Colonic mucosa (tissue), 4 donors: ENCODE measurements around the gene DGCR2. TPM values are rescaled to one million over a fixed set of nuclear protein-coding genes. Genes with fewer than 3 reads are reported as not detected.
"Not testable (repeated sequence)": the region's sequence is repeated elsewhere in the genome, so short reads cannot be mapped to it uniquely, and the experiment has no call there.

ENCODE experiments used
- DNase-seq: peaks from one replicate; pipeline ENCODE4 v3.0.0-alpha.2; 2020
- H3K27ac ChIP-seq: fragments of 200-600 bp; one replicate; pipeline ENCODE4 v1.8.0; 2021
- H3K27me3 ChIP-seq: fragments of 200-600 bp; one replicate; pipeline ENCODE4 v1.8.0; 2021
- H3K36me3 ChIP-seq: fragments of 200-600 bp; one replicate; pipeline ENCODE4 v1.8.0; 2021
- H3K4me1 ChIP-seq: fragments of 200-600 bp; one replicate; pipeline ENCODE4 v1.8.0; 2021; ENCODE audit warnings: mild to moderate bottlenecking
- H3K4me3 ChIP-seq: fragments of 200-600 bp; one replicate; pipeline ENCODE4 v1.8.0; 2021
- H3K9ac ChIP-seq, 2 donors: one replicate each; pipeline ENCODE4 v1.7.0; 2013; ENCODE audit warnings: control low read depth in 2 of 2, low read depth in 2 of 2, low read length in 2 of 2
- H3K9me3 ChIP-seq: fragments of 200-600 bp; one replicate; pipeline ENCODE4 v1.8.0; 2021
- CTCF ChIP-seq: fragments of 200-600 bp; IDR thresholded peaks from one replicate; pipeline ENCODE4 v1.8.0; 2022; ENCODE audit warnings: antibody characterized with exemption, mild to moderate bottlenecking
- intact Hi-C: fragments of 100-400 bp; cut with DNase I; formaldehyde crosslinking; loops from one replicate; pipeline ENCODE4 v1.14.1; 2022
- total RNA-seq, 2 donors: library from RNA; stranded (reverse); fragmentation: NEBNext Ultra II Directional in 1 of 2; extraction: Animal tissue kit (Norgen Biotek cat#: 25700) in 1 of 2; gene quantifications; one replicate each; pipeline ENCODE4 v1.2.1, GENCODE V29; 2021
- donor health status: healthy.
- donor health status: DM: no; HTN: no; CAD: no.
- donor health status: DM: no; HTN: no; CAD: no.

The DGCR2 gene
- total RNA-seq, 2 donors from 2014 or later = 71.6 to 82.5 TPM

DNA sequence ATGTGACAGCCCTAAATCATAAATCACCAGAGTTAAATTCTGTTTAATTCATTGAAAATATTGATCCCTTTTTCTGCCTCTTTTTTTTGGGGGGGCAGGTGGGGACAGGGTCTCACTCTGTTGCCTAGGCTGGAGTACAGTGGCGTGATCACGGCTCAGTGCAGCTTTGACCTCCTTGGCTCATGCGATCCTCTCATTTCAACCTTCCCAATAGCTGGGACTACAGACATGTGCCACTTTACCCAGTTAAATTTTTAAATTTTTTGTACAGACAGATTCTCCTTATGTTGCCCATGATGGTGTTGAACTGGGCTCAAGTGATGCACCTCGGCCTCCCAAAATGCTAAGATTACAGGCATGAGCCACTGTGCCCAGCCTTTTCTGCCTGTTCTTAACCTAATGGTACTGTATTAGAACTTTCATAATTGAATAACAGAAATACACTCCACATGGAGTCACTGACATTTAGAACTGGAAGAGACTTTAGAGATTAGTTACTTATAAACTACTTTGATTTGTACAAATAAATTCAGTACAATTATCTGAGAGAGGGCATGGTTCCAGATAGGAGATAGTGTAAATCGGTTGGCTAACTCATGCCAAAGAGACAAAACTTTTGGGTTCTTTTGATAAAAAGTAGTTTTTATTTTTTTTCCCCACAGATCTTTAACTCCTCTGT lies 109.8 kb downstream of the DGCR2 start:
- intact Hi-C loops = no loop called here
- Histone ChIP-seq H3K27me3 (no peaks in the 10 kb centered on the region), H3K27ac (no peak overlapping the region), H3K4me3 (no peak overlapping the region), H3K36me3 (no peaks in the 10 kb centered on the region), H3K9me3 (no peaks in the 10 kb centered on the region), H3K4me1 (no peaks in the 10 kb centered on the region), H3K9ac (no peak overlapping the region)
- DNase-seq = no peak
- TF ChIP-seq CTCF = no peak

DNA sequence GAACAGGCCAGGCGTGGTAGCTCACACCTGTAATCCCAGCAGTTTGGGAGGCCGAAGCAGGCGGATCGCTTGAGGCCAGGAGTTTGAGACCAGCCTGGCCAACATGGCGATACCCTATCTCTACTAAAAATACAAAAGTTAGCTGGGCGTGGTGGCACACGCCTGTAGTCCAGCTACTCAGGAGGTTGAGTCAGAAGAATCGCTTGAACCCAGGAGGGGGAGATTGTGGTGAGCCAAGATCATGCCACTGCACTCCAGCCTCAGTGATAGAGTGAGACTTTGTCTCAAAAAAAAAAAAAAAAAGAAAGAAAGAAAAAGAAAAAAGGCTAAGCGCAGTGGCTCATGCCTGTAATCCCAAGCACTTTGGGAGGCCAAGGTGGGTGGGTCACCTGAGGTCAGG lies 110.6 kb downstream of the DGCR2 start:
- intact Hi-C loops, H3K9me3 ChIP-seq, DNase-seq, H3K36me3 ChIP-seq, H3K27me3 ChIP-seq, H3K4me3 ChIP-seq, H3K9ac ChIP-seq, H3K4me1 ChIP-seq, H3K27ac ChIP-seq: not testable (repeated sequence)

GRCh38 chr22:19011075-19011474 lies 111.1 kb downstream of the DGCR2 start:
- no peak overlapping the region for H3K9ac ChIP-seq
- no peak for TF ChIP-seq CTCF
- intact Hi-C loops = no loop called here
- H3K9me3 ChIP-seq = no peaks in the 10 kb centered on the region
- H3K27me3 ChIP-seq = no peaks in the 10 kb centered on the region
- DNase-seq = no peak
- H3K36me3 ChIP-seq = no peaks in the 10 kb centered on the region
- H3K4me3 ChIP-seq = no peak overlapping the region
- H3K27ac ChIP-seq = no peak overlapping the region
- H3K4me1 ChIP-seq = no peaks in the 10 kb centered on the region

DNA sequence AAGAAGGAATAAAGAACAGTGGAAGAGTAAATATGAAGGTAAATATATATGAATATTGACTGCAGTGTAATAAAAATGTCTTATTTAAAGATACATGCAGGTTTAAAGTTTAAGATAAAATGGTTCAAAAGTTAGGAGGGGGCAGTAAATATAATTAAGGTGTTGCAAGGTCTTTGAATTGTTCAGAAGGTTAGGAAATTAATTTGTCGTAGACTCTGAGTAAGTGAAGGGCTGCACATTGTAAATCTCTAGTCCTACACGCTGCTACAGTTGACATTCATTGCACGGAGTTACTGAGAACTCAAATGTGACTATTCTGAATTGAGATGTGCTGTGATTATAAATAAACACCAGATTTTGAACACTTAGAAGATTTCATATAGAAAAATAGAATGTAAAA lies 116.3 kb downstream of the DGCR2 start:
- intact Hi-C loops = no loop called here
- TF ChIP-seq CTCF = no peak
- Histone ChIP-seq H3K9ac (no peak overlapping the region), H3K27me3 (no peaks in the 10 kb centered on the region), H3K27ac (no peak overlapping the region), H3K4me1 (no peaks in the 10 kb centered on the region), H3K9me3 (no peaks in the 10 kb centered on the region), H3K4me3 (no peak overlapping the region), H3K36me3 (no peaks in the 10 kb centered on the region)
- DNase-seq = no peak

DNA sequence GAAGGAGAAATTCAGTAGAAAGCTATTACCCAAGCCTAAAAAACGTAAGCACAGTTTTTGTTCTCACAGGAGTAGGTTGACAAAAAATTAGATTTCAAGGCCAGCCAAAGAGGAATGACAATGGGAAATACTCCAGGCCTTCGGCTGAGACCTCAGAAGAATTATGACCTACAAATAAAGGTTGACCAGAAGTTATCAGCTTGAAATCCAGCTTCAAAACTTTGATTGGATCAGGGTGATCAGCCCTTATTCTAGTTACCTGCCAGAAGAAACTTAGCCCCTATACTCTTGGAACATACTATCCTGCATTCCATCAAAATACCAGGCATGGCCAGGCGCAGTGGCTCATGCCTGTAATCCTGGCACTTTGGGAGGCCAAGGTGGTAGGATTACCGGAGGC lies 117.7 kb downstream of the DGCR2 start:
- no peak for DNase-seq
- no peak overlapping the region for H3K9ac ChIP-seq
- H3K4me1 ChIP-seq = no peaks in the 10 kb centered on the region
- H3K27ac ChIP-seq = no peak overlapping the region
- TF ChIP-seq CTCF = no peak
- H3K9me3 ChIP-seq = no peaks in the 10 kb centered on the region
- H3K36me3 ChIP-seq = no peaks in the 10 kb centered on the region
- no peak overlapping the region for H3K4me3 ChIP-seq
- intact Hi-C loops = no loop called here
- no peaks in the 10 kb centered on the region for H3K27me3 ChIP-seq

DNA sequence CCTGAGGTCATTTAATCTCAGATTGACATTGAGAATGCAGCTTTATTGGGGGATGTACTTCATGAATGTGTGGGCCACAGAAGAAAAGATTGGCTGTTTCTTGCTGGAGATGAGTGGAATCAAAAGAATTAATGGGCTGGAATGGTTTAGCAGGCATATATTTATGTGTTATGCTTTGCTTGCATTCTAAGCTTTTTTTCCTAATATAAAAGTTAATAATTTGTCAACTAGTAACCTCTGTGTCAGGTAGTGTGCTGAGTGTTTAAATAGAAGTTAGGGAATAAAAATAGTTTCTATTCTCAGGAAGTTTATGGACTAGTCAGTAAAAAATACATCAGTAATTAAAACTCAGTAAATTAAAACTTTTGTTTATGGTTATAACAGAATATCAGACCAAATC lies 118.7 kb downstream of the DGCR2 start:
- no peak for DNase-seq
- H3K4me3 ChIP-seq = no peak overlapping the region
- no peaks in the 10 kb centered on the region for H3K9me3 ChIP-seq
- TF ChIP-seq CTCF = no peak
- H3K9ac ChIP-seq = no peak overlapping the region
- no peaks in the 10 kb centered on the region for H3K36me3 ChIP-seq
- no peaks in the 10 kb centered on the region for H3K4me1 ChIP-seq
- no peak overlapping the region for H3K27ac ChIP-seq
- no peaks in the 10 kb centered on the region for H3K27me3 ChIP-seq
- intact Hi-C loops = no loop called here
